Measurements from ENCODE around the gene LPP. TPM values are rescaled to one million over a fixed set of nuclear protein-coding genes. Genes with fewer than 3 reads are reported as not detected.

LPP gene
- total RNA-seq, 1 donor from 2014 or later, result 63.6 TPM

- ATAC-seq, result peak; percentile 57
- no peak for DNase-seq (ENCODE audit: low spot score)
These were observed 141.0 kb downstream of the LPP start for GRCh38 chr3:188294823-188295487.

DNA sequence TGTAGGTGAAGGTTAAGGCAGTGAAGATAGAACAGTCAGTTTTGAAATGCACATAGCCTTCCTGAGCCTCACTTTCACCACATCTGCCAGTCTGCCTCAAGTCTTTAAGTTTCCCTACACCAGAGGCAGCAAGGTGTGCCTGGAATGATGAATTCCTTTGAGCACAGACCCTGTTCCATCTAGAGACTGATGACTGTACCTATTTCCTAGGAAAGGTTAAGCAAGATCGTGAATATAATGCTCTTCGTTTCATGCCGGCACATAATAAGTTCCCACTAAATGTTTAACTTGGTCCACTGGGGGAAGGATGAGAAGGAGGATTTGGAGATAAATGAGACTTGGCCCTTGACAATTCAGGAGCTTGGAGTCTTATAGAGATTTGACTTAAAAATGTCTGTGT lies 141.9 kb downstream of the LPP start:
- DNase-seq (ENCODE audit: low spot score), result no peak
- no peak for ATAC-seq

GRCh38 chr3:188296761-188297612 lies 143.0 kb downstream of the LPP start:
- DNase-seq (ENCODE audit: low spot score) (peak; percentile 77), ATAC-seq (peak; percentile 72)

GRCh38 chr3:188298585-188298984 lies 144.6 kb downstream of the LPP start:
- ATAC-seq, result no peak

DNA sequence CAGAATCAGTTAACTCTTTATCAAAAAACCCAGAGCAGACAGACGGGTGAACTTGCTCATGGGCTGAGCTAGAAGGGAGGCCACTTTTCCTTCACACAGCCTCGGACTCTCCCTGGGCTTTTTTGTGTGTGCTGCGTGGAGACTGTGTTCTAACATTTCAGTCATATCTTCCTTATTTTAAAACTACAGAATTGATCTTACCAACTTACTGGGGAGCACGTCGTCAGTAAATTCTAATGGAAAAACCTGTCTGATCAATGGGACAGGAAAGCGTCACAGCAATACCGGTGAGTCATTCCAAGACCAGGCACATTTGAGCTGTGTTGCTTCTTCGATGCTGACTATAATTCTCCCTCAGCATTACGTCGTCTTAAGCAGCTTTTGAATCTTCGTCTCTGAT lies 145.1 kb downstream of the LPP start:
- ATAC-seq (no peak), DNase-seq (ENCODE audit: low spot score) (no peak)

More at GRCh38 chr3:188298585-188298984, 144.6 kb downstream of the LPP start:
- no peak for DNase-seq (ENCODE audit: low spot score)

DNA sequence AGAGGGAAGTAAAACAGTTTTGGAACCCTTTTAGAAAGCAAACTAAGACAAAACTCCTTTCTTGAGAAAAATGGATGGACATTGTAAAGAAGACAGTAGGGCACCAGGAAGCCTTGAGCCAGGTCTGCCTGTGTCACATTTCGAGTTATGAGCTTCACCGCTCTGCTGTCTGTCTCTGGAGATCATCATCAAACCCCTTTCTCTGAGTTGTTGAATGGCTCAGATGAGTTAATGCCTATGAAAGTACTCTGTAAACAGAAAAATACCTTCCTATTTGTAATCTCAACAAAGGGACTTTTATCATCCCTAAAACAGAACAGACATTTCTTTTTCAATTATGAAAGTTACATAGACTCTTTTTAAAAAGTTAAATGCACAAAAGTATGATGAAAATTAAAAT lies 145.8 kb downstream of the LPP start:
- ATAC-seq (no peak), DNase-seq (ENCODE audit: low spot score) (no peak)

DNA sequence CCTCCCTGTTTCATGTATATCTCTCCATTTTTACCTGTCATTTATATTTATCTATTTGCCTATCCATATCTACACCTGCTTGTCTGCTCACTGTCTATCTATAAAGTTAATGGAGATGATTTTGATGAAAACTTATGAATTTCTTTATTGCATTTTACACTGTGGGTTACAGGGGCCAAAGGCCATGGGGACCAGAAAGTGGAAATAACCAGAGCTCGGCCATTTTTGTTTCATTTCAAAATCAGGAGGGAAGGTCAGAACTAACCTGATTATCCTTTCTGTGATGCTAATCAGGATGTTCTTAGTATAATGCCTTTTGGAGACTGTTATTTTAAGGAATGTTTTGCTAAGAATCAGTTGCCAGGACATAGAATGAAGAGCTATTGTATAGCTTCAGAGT lies 147.2 kb downstream of the LPP start:
- DNase-seq (ENCODE audit: low spot score) (no peak), ATAC-seq (no peak)

GRCh38 chr3:188303286-188303799 lies 149.4 kb downstream of the LPP start:
- no peak for DNase-seq (ENCODE audit: low spot score)
- ATAC-seq, result peak; percentile 38

GRCh38 chr3:188303823-188304222 lies 149.9 kb downstream of the LPP start:
- no peak for ATAC-seq
- DNase-seq (ENCODE audit: low spot score), result no peak

DNA sequence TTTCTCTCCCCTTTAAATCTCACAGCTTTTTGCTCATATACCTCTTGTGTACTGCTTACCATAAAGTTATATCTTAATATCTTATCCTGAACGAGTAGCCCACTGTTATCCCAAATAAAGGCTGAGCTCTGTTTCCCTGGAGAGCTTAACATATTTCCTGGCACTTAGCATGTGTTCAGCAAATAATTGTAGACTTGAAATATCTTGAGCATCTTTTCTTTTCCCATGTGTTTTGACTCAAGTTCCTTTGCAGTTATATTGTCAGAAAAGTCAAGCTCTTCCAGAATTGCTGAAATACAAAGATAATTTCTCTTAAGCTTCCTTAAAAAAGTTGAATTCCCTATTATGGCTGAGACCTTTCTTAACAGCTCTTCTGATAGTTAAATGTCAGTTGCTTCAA lies 150.5 kb downstream of the LPP start:
- ATAC-seq, result no peak
- DNase-seq (ENCODE audit: low spot score), result no peak

DNA sequence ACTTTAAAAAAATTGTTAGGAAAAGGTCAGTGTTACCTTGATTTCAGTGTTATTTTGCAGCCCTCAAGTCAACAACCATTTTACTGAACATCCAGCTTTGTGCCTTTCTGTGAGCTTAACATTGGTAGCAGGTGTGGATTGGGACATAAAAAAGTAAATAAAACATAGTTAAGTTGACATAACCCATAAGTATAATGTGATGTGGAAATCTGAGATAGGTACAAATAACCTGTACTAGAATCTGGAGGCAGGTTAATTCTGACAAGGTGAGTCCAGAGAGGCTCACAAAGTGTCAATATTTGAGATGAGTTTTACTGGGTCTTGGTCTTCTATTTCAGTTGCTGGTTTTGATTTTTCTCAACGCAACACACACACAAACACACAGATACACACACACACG lies 151.3 kb downstream of the LPP start:
- ATAC-seq, result peak; percentile 79

DNA sequence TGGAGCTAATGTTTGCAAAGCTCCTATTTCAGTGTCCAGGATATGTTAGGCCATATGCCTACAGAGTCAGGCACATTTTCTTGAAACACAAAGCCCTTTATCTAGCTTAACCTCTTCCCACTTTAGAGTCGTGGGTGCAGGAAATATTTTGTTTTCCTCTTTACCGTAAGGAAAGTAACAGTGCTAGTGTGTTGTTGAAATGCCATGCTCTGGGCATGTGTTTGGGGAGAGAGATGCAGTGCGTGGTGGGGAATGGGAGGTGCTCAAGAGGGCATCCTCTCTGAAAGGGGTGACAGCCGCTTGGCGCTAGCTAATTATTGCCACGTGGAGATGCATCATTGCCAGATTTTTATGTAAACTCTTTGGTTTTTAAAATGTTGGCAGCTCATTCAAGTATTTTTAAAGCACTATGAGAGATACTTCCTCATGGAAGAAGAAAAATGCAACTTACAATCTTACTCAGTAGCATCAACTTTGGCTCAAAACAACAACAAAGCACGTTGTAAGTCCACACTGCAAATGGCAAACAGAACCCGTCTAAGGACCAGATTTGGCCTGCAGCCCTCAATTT lies 152.6 kb downstream of the LPP start:
- DNase-seq (ENCODE audit: low spot score) (no peak), ATAC-seq (no peak)

More for the DNA sequence above, 151.3 kb downstream of the LPP start:
- no peak for DNase-seq (ENCODE audit: low spot score)

DNA sequence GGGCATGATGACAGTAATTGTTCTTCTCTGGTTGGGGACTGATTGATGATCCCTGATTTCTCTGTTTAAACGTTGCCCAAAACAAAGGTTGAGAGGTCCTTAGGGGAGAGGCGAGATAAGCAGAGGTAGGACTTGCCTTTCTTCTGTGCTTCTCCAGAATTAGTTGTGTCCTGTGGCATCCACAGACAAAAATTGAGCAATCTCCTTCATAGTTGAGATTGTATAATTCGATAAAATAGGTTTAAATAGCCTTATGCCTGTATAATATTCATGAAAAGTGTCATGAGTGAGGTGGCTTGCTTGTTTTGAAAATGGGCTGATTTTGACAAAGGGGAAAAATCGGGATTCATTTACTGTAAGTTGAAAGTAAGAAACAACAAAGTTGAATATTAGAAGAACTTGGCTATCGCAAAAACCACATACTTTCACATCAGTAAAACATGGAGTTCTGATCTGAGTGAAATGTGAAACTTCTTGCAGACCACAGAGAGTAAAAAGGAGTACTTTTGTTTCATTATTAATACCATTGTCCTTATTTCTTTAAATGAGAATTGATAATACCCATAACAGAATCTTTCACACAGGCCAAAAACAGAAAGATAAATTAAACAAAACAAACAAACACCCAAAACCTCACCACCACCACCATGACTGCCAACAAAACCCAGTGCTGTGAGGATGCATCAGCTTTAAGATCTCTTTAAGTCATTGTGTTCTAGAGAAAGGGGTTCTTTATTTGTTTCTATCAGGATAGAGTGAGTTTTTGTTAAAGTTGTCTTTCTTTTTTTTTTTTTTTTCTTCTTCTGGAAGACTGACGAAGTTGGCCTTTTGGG lies 155.7 kb downstream of the LPP start:
- DNase-seq (ENCODE audit: low spot score) (no peak), ATAC-seq (no peak)

GRCh38 chr3:188310270-188310710 lies 156.3 kb downstream of the LPP start:
- ATAC-seq (no peak), DNase-seq (ENCODE audit: low spot score) (no peak)

GRCh38 chr3:188315553-188315952 lies 161.6 kb downstream of the LPP start:
- ATAC-seq (no peak), DNase-seq (ENCODE audit: low spot score) (no peak)

- ATAC-seq, result peak; percentile 88
- DNase-seq (ENCODE audit: low spot score), result peak; percentile 55
These were observed 162.2 kb downstream of the LPP start for GRCh38 chr3:188316021-188316722.

GRCh38 chr3:188316723-188317070 lies 162.7 kb downstream of the LPP start:
- DNase-seq (ENCODE audit: low spot score) (no peak), ATAC-seq (peak; percentile 24)

DNA sequence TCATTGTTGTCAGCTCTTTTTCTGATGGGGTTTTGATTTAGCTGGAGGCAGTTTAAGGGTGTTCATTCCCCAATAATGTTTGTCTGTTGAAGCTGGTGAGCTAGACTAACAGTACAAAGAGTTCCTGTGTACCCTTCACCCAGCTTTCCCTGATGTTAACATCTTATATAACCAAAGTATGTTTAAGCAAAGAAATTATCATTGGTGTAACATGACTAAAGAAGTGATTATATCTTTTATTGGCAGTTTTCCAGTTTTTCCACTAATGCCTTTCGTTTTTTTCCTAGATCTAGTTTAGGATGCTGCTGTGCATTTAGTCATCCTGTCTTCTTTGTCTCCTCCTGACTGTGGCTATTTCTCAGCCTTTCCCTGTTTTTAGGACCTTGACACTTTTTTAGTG lies 165.6 kb downstream of the LPP start:
- DNase-seq (ENCODE audit: low spot score) (no peak), ATAC-seq (no peak)

GRCh38 chr3:188320757-188321156 lies 166.8 kb downstream of the LPP start:
- DNase-seq (ENCODE audit: low spot score) (no peak), ATAC-seq (no peak)

- ATAC-seq (peak; percentile 57), DNase-seq (ENCODE audit: low spot score) (no peak)
These were observed 167.3 kb downstream of the LPP start for GRCh38 chr3:188321258-188321657.

Measured in left lobe of liver (tissue), 2 donors.